ENCODE data around the gene AGPAT1.

DNA sequence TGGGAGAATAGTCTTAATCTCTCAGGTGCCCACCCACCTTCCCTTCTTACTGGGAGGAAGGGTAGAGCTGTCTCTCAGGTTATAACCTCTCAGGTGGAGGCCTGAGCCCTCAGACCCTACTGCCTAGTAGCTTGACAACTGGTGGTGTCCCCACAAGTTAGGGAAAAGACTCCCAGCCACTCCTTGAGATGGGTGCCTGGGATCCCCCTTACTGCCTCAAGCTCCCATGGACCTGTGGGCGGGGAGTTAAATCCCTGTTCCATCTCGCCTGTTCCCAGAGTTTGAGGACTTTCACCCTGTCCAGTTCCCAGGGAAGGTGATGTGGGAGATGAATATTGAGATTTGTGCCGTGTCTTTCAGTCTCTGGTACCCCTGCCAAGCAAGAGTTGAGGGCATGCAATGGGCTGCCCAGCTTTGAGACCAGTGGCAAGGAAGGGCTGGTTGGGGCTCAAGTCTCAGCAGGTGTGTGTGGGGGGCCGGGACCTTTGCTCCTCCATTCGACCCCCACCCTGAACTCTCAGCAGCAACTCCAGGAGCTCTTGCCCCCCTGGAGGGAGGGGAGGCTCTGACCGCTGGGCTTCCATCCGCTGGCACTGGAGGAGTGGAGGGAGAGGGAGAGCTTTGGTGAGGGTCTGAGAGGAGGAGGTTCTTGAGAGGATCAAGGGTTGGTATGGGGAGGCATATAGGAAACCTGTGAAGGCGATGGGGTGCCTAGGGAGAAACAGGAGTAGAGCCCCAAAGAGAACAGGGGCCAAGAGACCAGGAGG, 15.2 kb upstream of the AGPAT1 start:
- TF ChIP-seq, protein P1, sequence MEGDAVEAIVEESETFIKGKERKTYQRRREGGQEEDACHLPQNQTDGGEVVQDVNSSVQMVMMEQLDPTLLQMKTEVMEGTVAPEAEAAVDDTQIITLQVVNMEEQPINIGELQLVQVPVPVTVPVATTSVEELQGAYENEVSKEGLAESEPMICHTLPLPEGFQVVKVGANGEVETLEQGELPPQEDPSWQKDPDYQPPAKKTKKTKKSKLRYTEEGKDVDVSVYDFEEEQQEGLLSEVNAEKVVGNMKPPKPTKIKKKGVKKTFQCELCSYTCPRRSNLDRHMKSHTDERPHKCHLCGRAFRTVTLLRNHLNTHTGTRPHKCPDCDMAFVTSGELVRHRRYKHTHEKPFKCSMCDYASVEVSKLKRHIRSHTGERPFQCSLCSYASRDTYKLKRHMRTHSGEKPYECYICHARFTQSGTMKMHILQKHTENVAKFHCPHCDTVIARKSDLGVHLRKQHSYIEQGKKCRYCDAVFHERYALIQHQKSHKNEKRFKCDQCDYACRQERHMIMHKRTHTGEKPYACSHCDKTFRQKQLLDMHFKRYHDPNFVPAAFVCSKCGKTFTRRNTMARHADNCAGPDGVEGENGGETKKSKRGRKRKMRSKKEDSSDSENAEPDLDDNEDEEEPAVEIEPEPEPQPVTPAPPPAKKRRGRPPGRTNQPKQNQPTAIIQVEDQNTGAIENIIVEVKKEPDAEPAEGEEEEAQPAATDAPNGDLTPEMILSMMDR (IDR thresholded peaks at IDR 0.05; ENCODE audit: poor library complexity), result no peak
- TF ChIP-seq EZH2 (IDR thresholded peaks at IDR 0.05; ENCODE audit: borderline replicate concordance) (no peak), EZH2phosphoT487 (IDR thresholded peaks at IDR 0.05; ENCODE audit: low read depth, severe bottlenecking, unreplicated experiment) (no peak)
